Lung (tissue), 12 donors: ENCODE results near the gene C2orf92. TPM values are rescaled to one million over a fixed set of nuclear protein-coding genes. Genes with fewer than 3 reads are reported as not detected.

Experiments used
- ATAC-seq: fragments of 200-7000 bp; cut with Tn5 transposase; one replicate; pipeline ENCODE4 v1.9.1; 2020; ENCODE audit warnings: moderate number of reproducible peaks; ENCODE audit not compliant: insufficient read depth, low FRiP score
- DNase-seq, 3 donors: peaks; one replicate each; pipeline ENCODE4 v3.0.0-alpha.2; 2013 to 2017
- H3K27ac ChIP-seq, 2 donors: one replicate each; pipeline ENCODE4 v1.5.1; 2013; ENCODE audit warnings: mild to moderate bottlenecking in 2 of 2, moderate library complexity in 2 of 2, control low read depth in 1 of 2, inconsistent platforms in 1 of 2, low read depth in 1 of 2, low read length in 1 of 2
- H3K27me3 ChIP-seq, 3 donors: one replicate each; pipeline ENCODE4 v1.5.1; 2013; ENCODE audit warnings: low read length in 2 of 3; ENCODE audit not compliant: control insufficient read depth in 3 of 3, insufficient read depth in 3 of 3
- H3K36me3 ChIP-seq, 4 donors: one replicate each; pipeline ENCODE4 v1.5.1; 2013; ENCODE audit warnings: low read length in 4 of 4, mild to moderate bottlenecking in 1 of 4, moderate library complexity in 1 of 4; ENCODE audit not compliant: control insufficient read depth in 4 of 4, insufficient read depth in 4 of 4
- H3K4me1 ChIP-seq, 5 donors: one replicate each; pipeline ENCODE4 v1.5.1; 2013; ENCODE audit warnings: low read length in 5 of 5, mild to moderate bottlenecking in 2 of 5, moderate library complexity in 1 of 5; ENCODE audit not compliant: control insufficient read depth in 5 of 5, insufficient read depth in 5 of 5
- H3K4me3 ChIP-seq: one replicate; pipeline ENCODE4 v1.5.1; 2013; ENCODE audit warnings: mild to moderate bottlenecking, control low read depth, moderate library complexity
- H3K9ac ChIP-seq, 2 donors: one replicate each; pipeline ENCODE4 v1.5.1; 2013; ENCODE audit warnings: low read length in 2 of 2, control low read depth in 1 of 2; ENCODE audit not compliant: insufficient read depth in 1 of 2
- H3K9me3 ChIP-seq, 4 donors: one replicate each; pipeline ENCODE4 v1.5.1; 2013; ENCODE audit warnings: low read length in 3 of 4, mild to moderate bottlenecking in 1 of 4, moderate library complexity in 1 of 4; ENCODE audit not compliant: control insufficient read depth in 4 of 4, insufficient read depth in 3 of 4
- WGBS, 2 donors: extraction: QIAGEN DNeasy Blood & Tissue Kit; methylation state at CpG; one replicate each; pipeline ENCODE4 v1.1.7; 2013; 5-methylcytosine and 5-hydroxymethylcytosine counted together
- polyA plus RNA-seq, 2 donors: library from polyadenylated mRNA; stranded (reverse); fragments of 200-250 nt; gene quantifications; one replicate each; pipeline ENCODE4 v1.2.1, GENCODE V29; 2013
- total RNA-seq, 2 donors: library from RNA; depleted of rRNA in 1 of 2; stranded (reverse); fragments of >200 nt in 1 of 2; gene quantifications; one replicate each; pipeline ENCODE4 v1.2.1, GENCODE V29; 2014 to 2021
- TF ChIP-seq, protein P1 (sequence below): IDR thresholded peaks from 2 replicates; pipeline ENCODE4 v1.5.1; 2012; ENCODE audit warnings: mild to moderate bottlenecking; ENCODE audit errors: control extremely low read depth, extremely low read depth
- donor health status: control.
- donor health status: control.
- donor health status: Bipolar disorder and iron deficiency.
- donor health status: healthy.
- donor health status: DM: yes; HTN: yes; CAD: no.

C2orf92 gene
- total and polyA plus RNA-seq, 4 donors, result 1.8 to 19.0 (median 14.2) TPM

DNA sequence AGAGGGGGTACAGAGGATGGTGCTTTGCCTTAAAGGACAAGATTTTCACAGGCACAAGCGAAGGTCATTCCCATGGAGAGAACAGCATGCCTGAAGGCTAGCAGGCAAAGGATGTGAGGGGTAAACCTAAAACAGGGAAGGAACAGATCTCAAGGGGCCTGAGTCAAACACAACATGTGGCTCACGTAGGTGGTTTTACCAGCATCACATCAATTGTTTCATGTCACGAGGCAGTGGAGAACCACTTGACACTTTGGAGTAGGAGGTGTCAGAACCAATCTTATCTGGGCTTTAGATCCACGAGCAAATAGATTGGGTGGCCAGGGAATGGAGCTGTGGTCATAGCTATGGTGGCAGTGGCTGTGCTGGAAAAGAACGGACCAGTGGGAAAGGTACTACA is 15.2 kb upstream of the C2orf92 start:
- peaks cover 0 to 39% (median 23%) of the 10 kb centered on the region in 4 donors for H3K36me3 ChIP-seq
- H3K4me3 ChIP-seq, result no peak overlapping the region
- H3K4me1 ChIP-seq, result no peaks in the 10 kb centered on the region
- 87 to 95% methylated on average over 5 of the region's 5 CpGs for WGBS, 2 donors
- H3K9me3 ChIP-seq, result peaks cover 0 to 14% (median 2%) of the 10 kb centered on the region in 4 donors
- no peak overlapping the region for H3K9ac ChIP-seq
- DNase-seq, result no peak
- no peak overlapping the region for H3K27ac ChIP-seq
- TF ChIP-seq, protein P1, sequence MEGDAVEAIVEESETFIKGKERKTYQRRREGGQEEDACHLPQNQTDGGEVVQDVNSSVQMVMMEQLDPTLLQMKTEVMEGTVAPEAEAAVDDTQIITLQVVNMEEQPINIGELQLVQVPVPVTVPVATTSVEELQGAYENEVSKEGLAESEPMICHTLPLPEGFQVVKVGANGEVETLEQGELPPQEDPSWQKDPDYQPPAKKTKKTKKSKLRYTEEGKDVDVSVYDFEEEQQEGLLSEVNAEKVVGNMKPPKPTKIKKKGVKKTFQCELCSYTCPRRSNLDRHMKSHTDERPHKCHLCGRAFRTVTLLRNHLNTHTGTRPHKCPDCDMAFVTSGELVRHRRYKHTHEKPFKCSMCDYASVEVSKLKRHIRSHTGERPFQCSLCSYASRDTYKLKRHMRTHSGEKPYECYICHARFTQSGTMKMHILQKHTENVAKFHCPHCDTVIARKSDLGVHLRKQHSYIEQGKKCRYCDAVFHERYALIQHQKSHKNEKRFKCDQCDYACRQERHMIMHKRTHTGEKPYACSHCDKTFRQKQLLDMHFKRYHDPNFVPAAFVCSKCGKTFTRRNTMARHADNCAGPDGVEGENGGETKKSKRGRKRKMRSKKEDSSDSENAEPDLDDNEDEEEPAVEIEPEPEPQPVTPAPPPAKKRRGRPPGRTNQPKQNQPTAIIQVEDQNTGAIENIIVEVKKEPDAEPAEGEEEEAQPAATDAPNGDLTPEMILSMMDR, result no peak
- no peaks in the 10 kb centered on the region for H3K27me3 ChIP-seq
- ATAC-seq, result no peak

DNA sequence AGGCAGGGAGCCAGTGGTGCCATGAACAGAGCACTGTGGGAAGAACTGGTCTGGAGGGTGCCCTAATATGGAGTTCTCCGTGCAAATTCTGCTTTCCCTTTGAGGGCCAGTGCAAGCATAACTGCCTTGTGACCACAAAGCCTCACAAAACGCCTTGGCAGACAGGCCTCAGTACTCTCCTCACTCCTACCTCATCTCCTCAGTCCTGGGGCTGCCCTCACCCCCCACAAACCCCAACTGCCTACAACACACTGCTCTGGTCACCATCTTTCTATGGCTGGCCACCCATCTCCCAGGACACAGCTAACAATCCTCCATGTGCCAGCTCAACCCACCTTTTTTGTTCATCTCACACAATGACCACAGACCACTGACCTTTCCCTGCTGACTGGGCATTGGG is 14.7 kb upstream of the C2orf92 start:
- peaks cover 0 to 41% (median 21%) of the 10 kb centered on the region in 4 donors for H3K36me3 ChIP-seq
- H3K27me3 ChIP-seq, result no peaks in the 10 kb centered on the region
- DNase-seq (no peak), ATAC-seq (no peak)
- no peak overlapping the region for H3K27ac ChIP-seq
- H3K4me3 ChIP-seq, result no peak overlapping the region
- TF ChIP-seq, protein P1, result no peak
- no peaks in the 10 kb centered on the region for H3K4me1 ChIP-seq
- no peak overlapping the region for H3K9ac ChIP-seq
- peaks cover 0 to 14% (median 2%) of the 10 kb centered on the region in 4 donors for H3K9me3 ChIP-seq
- WGBS, 2 donors, result 91 to 100% methylated on average over 2 of the region's 2 CpGs

DNA sequence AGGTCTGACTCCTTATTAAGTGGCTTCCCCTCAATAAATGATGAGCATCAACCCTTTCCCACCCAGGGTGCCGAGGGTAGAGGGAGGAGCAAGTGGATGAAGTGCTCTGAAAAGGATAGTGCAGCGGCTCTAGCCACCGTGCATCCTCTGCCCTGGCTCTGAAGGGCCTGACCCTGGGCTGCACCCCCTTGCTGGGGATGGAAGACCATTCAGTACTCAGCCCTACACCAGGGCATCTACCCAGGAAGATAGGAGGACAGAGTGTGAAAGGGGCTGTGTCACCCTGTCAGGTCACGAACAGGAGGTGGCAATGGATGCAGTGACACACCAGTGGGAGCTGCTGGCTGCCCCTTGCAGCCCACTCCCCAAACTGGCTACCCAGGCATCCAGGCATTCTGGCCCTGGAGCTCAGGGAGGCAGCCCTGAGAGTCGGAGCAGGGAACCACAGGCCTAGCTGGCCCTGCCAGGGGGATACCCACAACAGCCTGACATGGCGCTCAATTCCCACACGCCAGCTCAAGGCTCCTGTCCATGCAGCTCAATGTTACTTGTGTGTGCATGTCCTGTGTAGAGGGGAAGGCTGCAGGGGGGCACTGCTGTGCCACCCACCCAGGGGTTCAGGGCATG is 13.3 kb upstream of the C2orf92 start:
- H3K27ac ChIP-seq, result no peak overlapping the region
- H3K4me1 ChIP-seq, result no peaks in the 10 kb centered on the region
- no peaks in the 10 kb centered on the region for H3K27me3 ChIP-seq
- H3K9ac ChIP-seq, result no peak overlapping the region
- peaks cover 0 to 14% (median 2%) of the 10 kb centered on the region in 4 donors for H3K9me3 ChIP-seq
- TF ChIP-seq, protein P1, result no peak
- DNase-seq (no peak), ATAC-seq (no peak)
- H3K36me3 ChIP-seq, result peaks cover 0 to 40% (median 22%) of the 10 kb centered on the region in 4 donors
- WGBS, 2 donors, result 95% methylated on average over 7 of the region's 7 CpGs
- H3K4me3 ChIP-seq, result no peak overlapping the region
